Right lobe of liver (tissue), 4 donors: ENCODE data around the gene METRNL.

Source experiments
- POLR2A ChIP-seq: fragments of 450-650 bp; IDR thresholded peaks from one replicate; pipeline ENCODE4 v1.6.1; 2017; ENCODE audit warnings: antibody characterized with exemption, mild to moderate bottlenecking
- TF ChIP-seq, protein P1 (sequence below), 4 donors: fragments of 200-600 bp in 3 of 4; fragments of 450-650 bp in 1 of 4; IDR thresholded peaks; one replicate each; pipeline versions ENCODE4 v1.5.1 to v1.8.0; 2016 to 2022; ENCODE audit warnings: antibody characterized with exemption in 4 of 4, mild to moderate bottlenecking in 2 of 4
- donor health status: DM: no; HTN: no; CAD: no.
- donor health status: DM: no; HTN: no; CAD: no.
- donor health status: DM: no; HTN: yes; CAD: no.

DNA sequence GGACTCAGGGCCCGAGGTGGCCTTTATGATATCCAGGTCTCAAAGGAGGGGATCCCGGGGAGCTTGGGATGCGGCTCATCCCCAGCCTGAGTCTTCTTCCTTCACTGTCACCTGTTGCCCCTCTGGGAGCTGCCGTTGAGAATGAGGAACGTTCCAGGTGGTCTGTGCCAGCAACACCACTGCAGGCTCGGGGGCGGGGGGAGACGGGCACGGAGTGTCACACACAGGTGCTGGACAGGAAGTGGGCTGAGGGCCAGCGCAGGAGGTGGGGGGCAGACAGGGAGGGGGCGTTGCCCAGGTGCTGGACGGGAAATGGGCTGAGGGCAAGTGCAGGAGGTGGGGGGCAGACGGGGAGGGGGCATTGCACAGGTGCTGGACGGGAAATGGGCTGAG is 28.2 kb downstream of the METRNL start:
- TF ChIP-seq, protein P1, sequence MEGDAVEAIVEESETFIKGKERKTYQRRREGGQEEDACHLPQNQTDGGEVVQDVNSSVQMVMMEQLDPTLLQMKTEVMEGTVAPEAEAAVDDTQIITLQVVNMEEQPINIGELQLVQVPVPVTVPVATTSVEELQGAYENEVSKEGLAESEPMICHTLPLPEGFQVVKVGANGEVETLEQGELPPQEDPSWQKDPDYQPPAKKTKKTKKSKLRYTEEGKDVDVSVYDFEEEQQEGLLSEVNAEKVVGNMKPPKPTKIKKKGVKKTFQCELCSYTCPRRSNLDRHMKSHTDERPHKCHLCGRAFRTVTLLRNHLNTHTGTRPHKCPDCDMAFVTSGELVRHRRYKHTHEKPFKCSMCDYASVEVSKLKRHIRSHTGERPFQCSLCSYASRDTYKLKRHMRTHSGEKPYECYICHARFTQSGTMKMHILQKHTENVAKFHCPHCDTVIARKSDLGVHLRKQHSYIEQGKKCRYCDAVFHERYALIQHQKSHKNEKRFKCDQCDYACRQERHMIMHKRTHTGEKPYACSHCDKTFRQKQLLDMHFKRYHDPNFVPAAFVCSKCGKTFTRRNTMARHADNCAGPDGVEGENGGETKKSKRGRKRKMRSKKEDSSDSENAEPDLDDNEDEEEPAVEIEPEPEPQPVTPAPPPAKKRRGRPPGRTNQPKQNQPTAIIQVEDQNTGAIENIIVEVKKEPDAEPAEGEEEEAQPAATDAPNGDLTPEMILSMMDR (IDR thresholded peaks at IDR 0.05) = no peak
- no peak for TF ChIP-seq POLR2A
